TTC549 (cell line): ENCODE data around the gene THPO.

Experiments used
- FAIRE-seq: peaks from 2 replicates; lab custom pipeline; 2012; peaks lifted over from hg19 to GRCh38; lab: Jason Lieb, UNC

THPO gene

GRCh38 chr3:184384856-184385422 is 6.9 kb upstream of the THPO start:
- FAIRE-seq = no peak

GRCh38 chr3:184384342-184384741 is 6.3 kb upstream of the THPO start:
- no peak for FAIRE-seq

GRCh38 chr3:184383033-184383740 is 5.2 kb upstream of the THPO start:
- FAIRE-seq = no peak

GRCh38 chr3:184382326-184383032 is 4.5 kb upstream of the THPO start:
- FAIRE-seq = no peak

GRCh38 chr3:184381261-184382224 is 3.5 kb upstream of the THPO start:
- FAIRE-seq = no peak

- FAIRE-seq = no peak
Measured at GRCh38 chr3:184380627-184381260, 2.7 kb upstream of the THPO start.

GRCh38 chr3:184380185-184380626 is 2.2 kb upstream of the THPO start:
- FAIRE-seq = no peak

- FAIRE-seq = no peak
Measured at GRCh38 chr3:184379358-184380184, 1.6 kb upstream of the THPO start, which contains the start of gene CHRD. Gene CHRD (plus strand): TSS chr3:184380054. CDS start chr3:184380319, 265 bp downstream.

- FAIRE-seq = no peak
Measured at GRCh38 chr3:184378651-184379357, 797 bp upstream of the THPO start.

- no peak for FAIRE-seq
Measured at GRCh38 chr3:184377374-184377773, 633 bp downstream of the THPO start.

GRCh38 chr3:184375747-184376461 is 2.1 kb downstream of the THPO start:
- FAIRE-seq = no peak

GRCh38 chr3:184373422-184373821 is 4.6 kb downstream of the THPO start:
- no peak for FAIRE-seq

- no peak for FAIRE-seq
Measured at GRCh38 chr3:184372911-184373310, 5.1 kb downstream of the THPO start.

- FAIRE-seq = no peak
Measured at GRCh38 chr3:184372296-184372821, 5.6 kb downstream of the THPO start.

GRCh38 chr3:184371570-184372018 is 6.4 kb downstream of the THPO start:
- no peak for FAIRE-seq

GRCh38 chr3:184368586-184369183 is 9.3 kb downstream of the THPO start:
- no peak for FAIRE-seq

- no peak for FAIRE-seq
Measured at GRCh38 chr3:184368116-184368515, 9.9 kb downstream of the THPO start.

GRCh38 chr3:184366619-184367289 is 11.3 kb downstream of the THPO start:
- FAIRE-seq = no peak
